HG02642 (cell line): Measurements from ENCODE around the gene NXPE3.

Experiments used
- ATAC-seq: cut with Tn5 transposase; IDR thresholded peaks from one replicate; pipeline ENCODE4 v1.9.1; 2021; ENCODE audit warnings: mild to moderate bottlenecking; ENCODE audit not compliant: unreplicated experiment, poor library complexity

The NXPE3 gene

GRCh38 chr3:101801174-101801573 is 22.2 kb downstream of the NXPE3 start:
- no peak for ATAC-seq

- ATAC-seq: no peak
Measured at GRCh38 chr3:101802179-101802578, 23.2 kb downstream of the NXPE3 start.

DNA sequence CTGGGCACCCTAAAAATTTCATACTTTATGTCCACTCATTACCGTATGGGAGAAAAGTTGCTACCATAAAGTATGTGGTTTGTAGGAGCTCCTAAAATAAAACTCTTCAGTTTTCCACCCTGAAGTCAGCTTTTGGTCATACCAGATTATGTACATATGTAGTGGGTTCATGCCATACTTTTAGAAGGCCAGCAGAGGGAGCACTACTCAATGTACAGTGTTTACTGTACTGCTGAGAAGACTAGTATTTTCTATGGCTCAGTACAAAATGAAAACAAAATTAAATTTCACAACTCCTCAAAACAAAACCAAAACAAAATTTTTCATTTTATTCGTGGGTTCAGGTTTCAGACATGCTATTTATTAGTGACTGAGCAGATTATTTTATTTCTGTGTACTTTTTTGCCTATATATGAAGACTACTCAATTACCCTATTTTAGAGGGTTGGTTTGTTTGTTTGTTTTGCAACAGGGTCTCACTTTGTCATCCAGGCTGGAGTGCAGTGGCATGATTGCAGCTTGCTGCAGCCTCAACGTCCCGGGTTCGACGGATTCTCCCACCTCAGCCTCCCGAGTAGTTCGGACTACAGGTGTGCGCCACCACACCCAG is 24.3 kb downstream of the NXPE3 start:
- ATAC-seq: peak; percentile 97

DNA sequence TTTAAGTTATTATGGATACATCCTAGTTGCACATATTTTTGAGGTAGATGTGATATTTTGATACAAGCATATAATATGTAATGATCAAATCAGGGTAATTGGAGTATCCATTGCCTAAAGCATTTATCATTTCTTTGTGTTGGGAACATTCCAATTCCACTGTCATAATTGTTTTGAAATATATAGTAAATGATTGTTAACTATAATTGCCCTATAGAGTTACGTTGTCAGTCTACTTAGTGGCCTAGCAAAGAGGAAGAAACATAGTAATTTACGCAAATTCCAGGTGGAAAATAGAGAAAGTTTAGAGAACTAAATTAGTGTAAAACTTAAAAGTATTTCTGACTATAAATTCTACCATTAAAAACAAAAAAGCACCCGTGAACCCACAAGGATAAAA is 24.9 kb downstream of the NXPE3 start:
- ATAC-seq: no peak

- ATAC-seq: no peak
Measured at GRCh38 chr3:101806491-101806890, 27.5 kb downstream of the NXPE3 start.

DNA sequence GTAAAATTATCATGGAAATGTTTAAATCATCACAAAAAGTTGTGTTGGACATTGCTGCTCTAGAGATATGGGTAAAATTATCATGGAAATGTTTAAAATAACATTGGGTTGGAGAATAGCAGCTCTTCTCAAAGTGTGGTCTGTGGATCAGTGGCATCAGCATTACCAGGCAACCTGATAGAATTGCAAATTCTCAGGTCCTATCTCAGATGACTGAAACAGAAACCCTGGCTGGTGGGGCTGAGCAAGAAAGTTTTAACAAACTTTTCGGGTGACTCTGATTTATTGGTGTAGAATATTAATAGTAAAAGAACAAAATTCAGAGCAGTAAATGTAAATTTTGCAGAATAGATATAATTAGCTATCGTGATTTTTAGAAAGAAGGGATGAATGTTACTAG is 28.9 kb downstream of the NXPE3 start:
- peak; percentile 53 for ATAC-seq

GRCh38 chr3:101809178-101810021 is 30.4 kb downstream of the NXPE3 start:
- no peak for ATAC-seq

DNA sequence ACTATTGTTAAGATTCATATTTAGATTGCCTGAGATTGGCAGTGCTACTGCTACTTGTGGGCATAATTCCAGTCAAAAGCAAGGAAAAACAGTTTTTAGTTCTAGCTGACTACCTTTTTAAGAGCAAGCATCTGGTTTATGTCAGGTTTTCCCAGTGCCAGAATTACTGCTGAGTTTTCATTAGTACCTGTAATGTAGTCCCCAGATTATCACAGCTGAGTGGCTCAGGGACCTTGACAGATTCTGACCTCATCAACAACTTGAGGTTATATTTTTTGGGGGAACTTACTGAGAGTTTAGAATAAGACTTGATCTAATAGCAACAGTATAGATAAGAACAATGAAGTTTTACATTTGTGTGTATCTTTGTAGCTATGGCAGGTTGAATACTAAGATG is 31.0 kb downstream of the NXPE3 start:
- ATAC-seq: no peak

DNA sequence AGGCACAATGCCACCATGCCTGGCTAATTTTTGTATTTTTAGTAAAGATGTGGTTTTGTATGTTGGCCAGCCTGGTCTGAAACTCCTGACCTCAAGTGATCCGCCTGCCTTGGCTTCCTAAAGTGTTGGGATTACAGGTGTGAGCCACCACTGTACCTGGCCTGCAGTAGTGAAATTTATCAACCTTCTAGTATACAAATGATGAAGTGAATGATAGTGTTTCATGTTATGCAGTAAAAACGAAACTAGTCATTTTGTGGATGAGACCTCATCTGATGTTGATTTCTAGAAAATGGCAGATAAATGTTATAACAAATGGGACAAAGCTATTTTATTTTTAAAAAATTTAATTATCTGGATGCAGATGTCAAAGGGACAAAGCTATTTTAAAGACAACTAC is 32.9 kb downstream of the NXPE3 start:
- ATAC-seq: no peak

DNA sequence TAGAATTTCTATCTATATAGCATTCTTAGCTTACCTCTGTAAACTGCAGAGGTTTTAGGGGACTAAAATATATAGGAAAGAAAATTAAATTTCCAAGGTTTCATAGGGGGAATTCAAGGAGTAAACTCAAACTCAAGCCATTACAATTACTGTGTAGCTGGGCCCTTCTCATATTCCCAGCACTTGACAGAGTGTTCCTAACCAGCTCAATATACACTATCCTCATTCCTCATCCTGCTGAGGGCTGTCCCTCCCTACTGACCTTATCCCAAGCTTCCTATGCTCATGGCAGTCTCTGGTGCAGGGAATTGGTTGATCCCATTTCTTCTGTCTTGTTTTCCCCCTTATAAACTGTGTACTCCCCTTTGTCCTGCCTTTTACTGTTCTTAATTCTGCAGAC is 33.9 kb downstream of the NXPE3 start:
- no peak for ATAC-seq

GRCh38 chr3:101813817-101814440 is 34.9 kb downstream of the NXPE3 start:
- no peak for ATAC-seq

DNA sequence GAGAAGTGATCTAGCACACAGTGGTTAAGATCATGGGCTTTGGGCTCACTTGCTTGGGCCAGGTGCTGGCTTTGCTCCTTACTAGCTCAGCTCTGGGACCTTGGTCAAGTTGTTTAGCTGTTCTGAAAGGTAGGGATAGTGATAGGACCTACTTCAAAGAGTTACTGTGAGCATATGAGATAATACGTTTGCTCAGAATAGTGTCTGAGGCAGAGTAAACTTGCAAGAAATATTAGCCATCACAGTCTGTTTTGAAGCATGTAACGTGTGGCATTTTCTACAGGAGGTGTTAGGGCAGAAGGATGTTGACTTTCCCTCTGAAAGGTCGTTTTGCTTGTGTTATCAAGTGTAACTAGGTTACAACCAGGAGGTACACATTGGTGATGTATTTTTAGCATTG is 35.8 kb downstream of the NXPE3 start:
- ATAC-seq: no peak

- no peak for ATAC-seq
Measured at GRCh38 chr3:101816215-101817149, 37.5 kb downstream of the NXPE3 start.

DNA sequence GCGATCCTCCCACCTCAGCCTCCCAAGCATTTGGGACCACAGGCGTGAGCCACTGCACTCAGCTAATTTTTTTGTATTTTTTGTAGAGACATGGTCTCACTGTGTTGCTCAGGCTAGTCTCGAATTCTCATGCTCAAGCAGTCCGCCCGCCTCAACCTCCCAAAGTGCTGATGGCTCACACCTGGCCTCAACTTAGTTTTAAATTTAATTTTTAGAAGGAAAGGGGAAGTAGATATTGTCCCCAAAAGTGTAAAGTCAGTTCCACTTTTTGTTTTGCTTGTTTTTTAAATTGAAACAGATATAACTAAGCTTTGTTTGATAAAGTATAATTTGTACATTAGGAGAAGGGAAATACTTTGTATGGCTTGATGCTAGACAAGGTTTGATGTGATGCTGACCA is 39.0 kb downstream of the NXPE3 start:
- ATAC-seq: no peak

GRCh38 chr3:101819649-101820206 is 40.7 kb downstream of the NXPE3 start:
- ATAC-seq: peak; percentile 70

DNA sequence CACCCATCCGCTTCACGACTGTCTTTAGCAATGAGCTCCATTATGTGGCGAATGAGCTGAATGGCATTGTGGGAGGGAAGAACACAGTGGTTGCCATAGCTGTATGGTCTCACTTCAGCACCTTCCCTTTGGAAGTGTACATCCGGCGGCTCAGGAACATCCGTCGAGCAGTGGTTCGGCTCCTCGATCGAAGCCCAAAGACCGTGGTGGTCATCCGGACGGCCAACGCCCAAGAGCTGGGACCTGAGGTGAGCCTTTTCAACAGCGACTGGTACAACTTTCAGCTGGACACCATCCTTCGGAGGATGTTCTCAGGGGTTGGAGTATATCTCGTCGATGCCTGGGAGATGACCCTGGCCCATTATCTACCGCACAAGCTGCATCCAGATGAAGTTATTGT is 42.5 kb downstream of the NXPE3 start:
- ATAC-seq: no peak

DNA sequence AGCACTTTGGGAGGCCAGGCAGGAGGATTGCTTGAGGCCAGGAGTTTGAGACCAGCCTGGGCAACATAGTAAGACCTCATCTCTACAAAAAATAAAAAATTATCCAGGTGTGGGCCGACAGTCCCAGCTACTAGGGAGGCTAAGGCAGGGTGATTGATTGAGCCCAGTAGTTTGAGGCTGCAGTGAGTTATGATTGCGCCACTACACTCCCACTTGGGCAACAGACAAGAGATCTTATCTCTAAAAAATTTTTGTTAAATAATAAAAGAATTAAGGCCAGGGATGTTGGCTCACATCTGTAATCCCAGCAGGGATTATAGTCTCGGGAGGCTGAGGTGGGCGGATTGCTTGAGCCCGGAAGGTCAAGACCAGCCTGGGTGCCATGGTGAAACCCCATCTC is 44.5 kb downstream of the NXPE3 start:
- ATAC-seq: no peak

GRCh38 chr3:101824702-101825101 is 45.7 kb downstream of the NXPE3 start:
- ATAC-seq: no peak

- no peak for ATAC-seq
Measured at GRCh38 chr3:101825904-101826445, 47.0 kb downstream of the NXPE3 start.
